MCF 10A (cell line): ENCODE data around the gene ADAD2. TPM values are rescaled to one million over a fixed set of nuclear protein-coding genes. Genes with fewer than 3 reads are reported as not detected.
A peak's percentile ranks its signal among the peaks of the same experiment; 100 is the strongest.

Experiments
- BruUV-seq: library from RNA; stranded (reverse); fragments of 400-500 nt; replicated peaks from 2 replicates; lab custom pipeline; 2021; lab: Mats Ljungman, UMichigan
- CTCF ChIA-PET: fragments of 300-600 bp; sonication (Branson Sonifier 250); formaldehyde crosslinking; extraction: SDS; loops from one replicate; lab custom pipeline; 2021; ENCODE audit warnings: antibody characterized with exemption, inconsistent platforms; lab: Yijun Ruan, JAX
- POLR2A ChIA-PET: fragments of 300-600, 350-650 bp; sonication (Branson Sonifier 250); formaldehyde crosslinking; extraction: SDS; loops from one replicate; lab custom pipeline; 2020; ENCODE audit warnings: antibody characterized with exemption, inconsistent platforms; lab: Yijun Ruan, JAX
- DNase-seq: peaks from one replicate; pipeline ENCODE4 v3.0.0-alpha.2; 2018; ENCODE audit not compliant: unreplicated experiment
- H3K27ac Mint-ChIP-seq: one replicate; pipeline ENCODE4 v1.8.0; 2022; ENCODE audit warnings: mild to moderate bottlenecking, low read depth, mixed read lengths; ENCODE audit not compliant: unreplicated experiment
- H3K27me3 Mint-ChIP-seq: one replicate; pipeline ENCODE4 v1.8.0; 2022; ENCODE audit warnings: mixed read lengths; ENCODE audit not compliant: insufficient read depth, unreplicated experiment
- H3K36me3 Mint-ChIP-seq: one replicate; pipeline ENCODE4 v1.8.0; 2022; ENCODE audit warnings: mild to moderate bottlenecking, moderate library complexity, mixed read lengths; ENCODE audit not compliant: insufficient read depth, unreplicated experiment
- H3K4me1 Mint-ChIP-seq: one replicate; pipeline ENCODE4 v1.8.0; 2022; ENCODE audit warnings: mixed read lengths; ENCODE audit not compliant: insufficient read depth, unreplicated experiment
- H3K4me3 Mint-ChIP-seq: one replicate; pipeline ENCODE4 v1.8.0; 2022; ENCODE audit warnings: mild to moderate bottlenecking, moderate library complexity, mixed read lengths; ENCODE audit not compliant: unreplicated experiment
- H3K9me3 Mint-ChIP-seq: one replicate; pipeline ENCODE4 v1.8.0; 2022; ENCODE audit warnings: mixed read lengths; ENCODE audit not compliant: unreplicated experiment
- CTCF ChIP-seq: fragments of 200-600 bp; IDR thresholded peaks from one replicate; pipeline ENCODE4 v1.8.0; 2022; ENCODE audit warnings: antibody characterized with exemption, mild to moderate bottlenecking; ENCODE audit not compliant: unreplicated experiment
- intact Hi-C: fragments of 100-400 bp; cut with micrococcal nuclease; formaldehyde crosslinking; loops from 2 replicates; pipeline ENCODE4 v1.14.1; 2022
- total RNA-seq: library from RNA; stranded (reverse); gene quantifications from 2 replicates; pipeline ENCODE4 v1.2.3, GENCODE V29; 2022

Gene ADAD2
- total RNA-seq, 1 experiment from 2014 or later = not detected

- no peaks in the 10 kb centered on the region for H3K27me3 Mint-ChIP-seq
Observed at GRCh38 chr16:84144859-84145639, 45.9 kb upstream of the ADAD2 start, which contains the start of the genes DNAAF1 and HSDL1. Gene DNAAF1 (plus strand): TSS chr16:84145308. CDS start chr16:84145441, 133 bp downstream. Gene HSDL1 (minus strand): TSS chr16:84145177. CDS start chr16:84131321, 13,856 bp downstream.

GRCh38 chr16:84150926-84151325 is 40.0 kb upstream of the ADAD2 start:
- DNase-seq = no peak
- H3K9me3 Mint-ChIP-seq = no peaks in the 10 kb centered on the region
- no peak overlapping the region for H3K4me3 Mint-ChIP-seq
- TF ChIP-seq CTCF = no peak
- no TSS peak for BruUV-seq
- H3K27me3 Mint-ChIP-seq = no peaks in the 10 kb centered on the region
- no peaks in the 10 kb centered on the region for H3K4me1 Mint-ChIP-seq
- ChIA-PET POLR2A (interaction anchor here (1.4 to 2.4 kb wide), 2 partner anchors 34 to 36 kb away, joined by 4 to 10 read pairs; partner anchors contain the start of gene MBTPS1), CTCF (interaction anchor here (0.5 kb wide), 1 partner anchor 10 kb away, joined by 3 read pairs; no protein-coding TSS in a partner anchor)
- intact Hi-C loops = no loop called here
- H3K27ac Mint-ChIP-seq = no peak overlapping the region
- H3K36me3 Mint-ChIP-seq = peaks cover 3% of the 10 kb centered on the region

More at GRCh38 chr16:84144859-84145639, 45.9 kb upstream of the ADAD2 start, which contains the start of the genes DNAAF1 and HSDL1:
- Mint-ChIP-seq H3K4me1 (peaks cover under 1% of the 10 kb centered on the region), H3K4me3 (peak within 1 kb of the TSS; percentile 88), H3K36me3 (peaks cover 4% of the 10 kb centered on the region), H3K27ac (peak within 1 kb of the TSS; percentile 76), H3K9me3 (no peaks in the 10 kb centered on the region)
- ChIA-PET POLR2A (interaction anchor here (0.6 to 2.6 kb wide), 7 partner anchors 8 to 41 kb away, joined by 3 to 24 read pairs (median 3); partner anchors contain the start of genes MBTPS1 and TAF1C), CTCF (interaction anchor here (0.6 to 1.0 kb wide), 3 partner anchors 13 to 58 kb away, joined by 3 to 7 read pairs (median 3); no protein-coding TSS in a partner anchor)
- DNase-seq = peak; percentile 81
- intact Hi-C loops = no loop called here
- no TSS peak for BruUV-seq
- no peak for TF ChIP-seq CTCF

- no peak for DNase-seq
- Mint-ChIP-seq H3K36me3 (peaks cover 9% of the 10 kb centered on the region), H3K4me1 (no peaks in the 10 kb centered on the region), H3K27ac (no peak overlapping the region), H3K4me3 (no peak overlapping the region), H3K9me3 (no peaks in the 10 kb centered on the region), H3K27me3 (peaks cover 5% of the 10 kb centered on the region)
- ChIA-PET CTCF (interaction anchor here (0.7 to 1.9 kb wide), 3 partner anchors 21 to 88 kb away, joined by 3 to 4 read pairs (median 4); no protein-coding TSS in a partner anchor), POLR2A (interaction anchor here (1.9 kb wide), 1 partner anchor 37 kb away, joined by 11 read pairs; the partner anchor contains the start of gene MBTPS1)
- no TSS peak for BruUV-seq
- intact Hi-C loops = no loop called here
- TF ChIP-seq CTCF = no peak
Observed at GRCh38 chr16:84153660-84154214, 37.2 kb upstream of the ADAD2 start.
